ENCODE results near the gene PPP1R12B. TPM values are rescaled to one million over a fixed set of nuclear protein-coding genes. Genes with fewer than 3 reads are reported as not detected.

The PPP1R12B gene
- total and polyA plus RNA-seq, 4 donors: 4.0 to 31.6 (median 9.7) TPM

- Histone ChIP-seq H3K9ac (ENCODE audit: low read depth in 1 of 2, low read length in 2 of 2) (no peak overlapping the region), H3K36me3 (ENCODE audit: control insufficient read depth in 4 of 4, insufficient read depth in 3 of 4, low read depth in 1 of 4, low read length in 3 of 4) (no peaks in the 10 kb centered on the region), H3K4me3 (ENCODE audit: low read depth in 1 of 3, low read length in 3 of 3) (no peak overlapping the region), H3K27ac (ENCODE audit: low read depth in 1 of 2, low read length in 2 of 2) (no peak overlapping the region), H3K9me3 (ENCODE audit: control insufficient read depth in 4 of 4, low read length in 3 of 4) (no peaks in the 10 kb centered on the region), H3K4me1 (ENCODE audit: control insufficient read depth in 4 of 4, insufficient read depth in 4 of 4, low read length in 3 of 4) (peaks cover 0 to 5% (median 3%) of the 10 kb centered on the region in 4 donors), H3K27me3 (ENCODE audit: control insufficient read depth in 4 of 4, insufficient read depth in 4 of 4, low read length in 3 of 4) (no peaks in the 10 kb centered on the region)
- no peak for TF ChIP-seq HNF4G (IDR thresholded peaks at IDR 0.05)
- TF ChIP-seq TAF1 (conservative IDR thresholded peaks at IDR 0.05): no peak
- no peak for TF ChIP-seq ATF3 (IDR thresholded peaks at IDR 0.05)
- no peak for TF ChIP-seq JUND (IDR thresholded peaks at IDR 0.05)
- no peak for TF ChIP-seq REST (IDR thresholded peaks at IDR 0.05)
- TF ChIP-seq YY1 (IDR thresholded peaks at IDR 0.05): no peak
- TF ChIP-seq ZBTB33 (IDR thresholded peaks at IDR 0.05): no peak
- TF ChIP-seq GABPA (IDR thresholded peaks at IDR 0.05 in 1 of 2, conservative IDR thresholded peaks at IDR 0.05 in 1 of 2): no peak
- no peak for TF ChIP-seq FOXA2 (IDR thresholded peaks at IDR 0.05)
- WGBS: 88% methylated on average over 4 of the region's 4 CpGs
- DNase-seq (ENCODE audit: low spot score): no peak
Observed at GRCh38 chr1:202333861-202334260, 14.6 kb upstream of the PPP1R12B start.

- no peaks in the 10 kb centered on the region for H3K36me3 ChIP-seq (ENCODE audit: control insufficient read depth in 4 of 4, insufficient read depth in 3 of 4, low read depth in 1 of 4, low read length in 3 of 4)
- no peak overlapping the region for H3K27ac ChIP-seq (ENCODE audit: low read depth in 1 of 2, low read length in 2 of 2)
- H3K4me1 ChIP-seq (ENCODE audit: control insufficient read depth in 4 of 4, insufficient read depth in 4 of 4, low read length in 3 of 4): peaks cover 0 to 9% (median 4%) of the 10 kb centered on the region in 4 donors
- H3K9me3 ChIP-seq (ENCODE audit: control insufficient read depth in 4 of 4, low read length in 3 of 4): no peaks in the 10 kb centered on the region
- H3K4me3 ChIP-seq (ENCODE audit: low read depth in 1 of 3, low read length in 3 of 3): no peak overlapping the region
- WGBS: 65% methylated on average over 4 of the region's 4 CpGs
- H3K9ac ChIP-seq (ENCODE audit: low read depth in 1 of 2, low read length in 2 of 2): no peak overlapping the region
- TF ChIP-seq HNF4G (IDR thresholded peaks at IDR 0.05) (no peak), MAX (IDR thresholded peaks at IDR 0.05) (no peak), CTCF (IDR thresholded peaks at IDR 0.05; ENCODE audit: low read depth, low read length, missing input control) (peak; percentile 71), RAD21 (IDR thresholded peaks at IDR 0.05) (peak; percentile 75 to 79), TAF1 (conservative IDR thresholded peaks at IDR 0.05) (no peak)
- H3K27me3 ChIP-seq (ENCODE audit: control insufficient read depth in 4 of 4, insufficient read depth in 4 of 4, low read length in 3 of 4): no peaks in the 10 kb centered on the region
- DNase-seq (ENCODE audit: low spot score): no peak
Observed at GRCh38 chr1:202343652-202344349, 4.7 kb upstream of the PPP1R12B start.

Measured in liver (tissue), 9 donors.